ENCODE results near the gene SV2A. TPM values are rescaled to one million over a fixed set of nuclear protein-coding genes. Genes with fewer than 3 reads are reported as not detected.

SV2A gene
- total and polyA plus RNA-seq, 4 donors: 4.3 to 20.5 (median 14.9) TPM

- H3K27ac ChIP-seq (ENCODE audit: low read depth in 1 of 2, low read length in 2 of 2): peak within 1 kb of the TSS; percentile 52 to 78
- peak; percentile 74 for ATAC-seq (ENCODE audit: low FRiP score)
- H3K9me3 ChIP-seq (ENCODE audit: control insufficient read depth, low read length): no peaks in the 10 kb centered on the region
- H3K36me3 ChIP-seq (ENCODE audit: control insufficient read depth in 1 of 2, insufficient read depth in 2 of 2, low read length in 1 of 2): no peaks in the 10 kb centered on the region
- H3K4me3 ChIP-seq (ENCODE audit: low read length in 2 of 2): peak within 1 kb of the TSS; percentile 62 to 83
- intact Hi-C loops (cut with DNase I): no loop called here
- WGBS, 2 donors: 4 to 5% methylated on average over 18 of the region's 18 CpGs
- peaks cover 2 to 7% of the 10 kb centered on the region in 2 donors for H3K4me1 ChIP-seq (ENCODE audit: control insufficient read depth in 1 of 2, insufficient read depth in 2 of 2, low read length in 2 of 2)
- DNase-seq: no peak
- no peaks in the 10 kb centered on the region for H3K27me3 ChIP-seq (ENCODE audit: control insufficient read depth in 1 of 2, insufficient read depth in 2 of 2, low read length in 1 of 2)
Observed at GRCh38 chr1:149936170-149936991, 18.7 kb upstream of the SV2A start, which contains the start of gene MTMR11. TSS of gene MTMR11 (minus strand) at chr1:149936879. CDS start at chr1:149936647, 232 bp downstream.

GRCh38 chr1:149934356-149934755 is 16.7 kb upstream of the SV2A start:
- DNase-seq (no peak), ATAC-seq (ENCODE audit: low FRiP score) (no peak)
- Histone ChIP-seq H3K27me3 (ENCODE audit: control insufficient read depth in 1 of 2, insufficient read depth in 2 of 2, low read length in 1 of 2) (no peaks in the 10 kb centered on the region), H3K4me1 (ENCODE audit: control insufficient read depth in 1 of 2, insufficient read depth in 2 of 2, low read length in 2 of 2) (peaks cover 1 to 7% of the 10 kb centered on the region in 2 donors), H3K36me3 (ENCODE audit: control insufficient read depth in 1 of 2, insufficient read depth in 2 of 2, low read length in 1 of 2) (peaks cover 0 to 4% of the 10 kb centered on the region in 2 donors), H3K9me3 (ENCODE audit: control insufficient read depth, low read length) (no peaks in the 10 kb centered on the region), H3K27ac (ENCODE audit: low read depth in 1 of 2, low read length in 2 of 2) (no peak overlapping the region), H3K4me3 (ENCODE audit: low read length in 2 of 2) (no peak overlapping the region)
- intact Hi-C loops (cut with DNase I): no loop called here
- WGBS, 2 donors: 82 to 87% methylated on average over 2 of the region's 2 CpGs

- no peaks in the 10 kb centered on the region for H3K9me3 ChIP-seq (ENCODE audit: control insufficient read depth, low read length)
- intact Hi-C loops (cut with DNase I): no loop called here
- H3K36me3 ChIP-seq (ENCODE audit: control insufficient read depth in 1 of 2, insufficient read depth in 2 of 2, low read length in 1 of 2): peaks cover 0 to 4% of the 10 kb centered on the region in 2 donors
- 89 to 96% methylated on average over 4 of the region's 4 CpGs for WGBS, 2 donors
- no peak overlapping the region for H3K27ac ChIP-seq (ENCODE audit: low read depth in 1 of 2, low read length in 2 of 2)
- no peak overlapping the region for H3K4me3 ChIP-seq (ENCODE audit: low read length in 2 of 2)
- ATAC-seq (ENCODE audit: low FRiP score) (no peak), DNase-seq (no peak)
- peaks cover 0 to 7% of the 10 kb centered on the region in 2 donors for H3K4me1 ChIP-seq (ENCODE audit: control insufficient read depth in 1 of 2, insufficient read depth in 2 of 2, low read length in 2 of 2)
- H3K27me3 ChIP-seq (ENCODE audit: control insufficient read depth in 1 of 2, insufficient read depth in 2 of 2, low read length in 1 of 2): no peaks in the 10 kb centered on the region
Observed at GRCh38 chr1:149933208-149933607, 15.6 kb upstream of the SV2A start.

- 86 to 93% methylated on average over 8 of the region's 8 CpGs for WGBS, 2 donors
- Histone ChIP-seq H3K27me3 (ENCODE audit: control insufficient read depth in 1 of 2, insufficient read depth in 2 of 2, low read length in 1 of 2) (no peaks in the 10 kb centered on the region), H3K27ac (ENCODE audit: low read depth in 1 of 2, low read length in 2 of 2) (no peak overlapping the region), H3K9me3 (ENCODE audit: control insufficient read depth, low read length) (no peaks in the 10 kb centered on the region), H3K36me3 (ENCODE audit: control insufficient read depth in 1 of 2, insufficient read depth in 2 of 2, low read length in 1 of 2) (peaks cover 0 to 4% of the 10 kb centered on the region in 2 donors), H3K4me1 (ENCODE audit: control insufficient read depth in 1 of 2, insufficient read depth in 2 of 2, low read length in 2 of 2) (peaks cover 0 to 7% of the 10 kb centered on the region in 2 donors), H3K4me3 (ENCODE audit: low read length in 2 of 2) (no peak overlapping the region)
- intact Hi-C loops (cut with DNase I): no loop called here
- ATAC-seq (ENCODE audit: low FRiP score) (no peak), DNase-seq (no peak)
Observed at GRCh38 chr1:149932474-149932873, 14.8 kb upstream of the SV2A start.

GRCh38 chr1:149931212-149931790 is 13.7 kb upstream of the SV2A start:
- Histone ChIP-seq H3K27me3 (ENCODE audit: control insufficient read depth in 1 of 2, insufficient read depth in 2 of 2, low read length in 1 of 2) (no peaks in the 10 kb centered on the region), H3K4me1 (ENCODE audit: control insufficient read depth in 1 of 2, insufficient read depth in 2 of 2, low read length in 2 of 2) (peaks cover under 1 to 7% of the 10 kb centered on the region in 2 donors), H3K9me3 (ENCODE audit: control insufficient read depth, low read length) (no peaks in the 10 kb centered on the region), H3K4me3 (ENCODE audit: low read length in 2 of 2) (no peak overlapping the region), H3K36me3 (ENCODE audit: control insufficient read depth in 1 of 2, insufficient read depth in 2 of 2, low read length in 1 of 2) (peaks cover under 1 to 4% of the 10 kb centered on the region in 2 donors), H3K27ac (ENCODE audit: low read depth in 1 of 2, low read length in 2 of 2) (no peak overlapping the region)
- ATAC-seq (ENCODE audit: low FRiP score): no peak
- DNase-seq: no peak
- 84 to 85% methylated on average over 13 of the region's 13 CpGs for WGBS, 2 donors
- intact Hi-C loops (cut with DNase I): no loop called here

GRCh38 chr1:149929856-149930255 is 12.2 kb upstream of the SV2A start:
- intact Hi-C loops (cut with DNase I): loop anchor here in 1 of 2 donors (5.0 kb wide), 1 partner anchor 38 kb away; no protein-coding TSS in a partner anchor
- no peak for DNase-seq

GRCh38 chr1:149928401-149928724 is 10.7 kb upstream of the SV2A start:
- Histone ChIP-seq H3K4me1 (ENCODE audit: control insufficient read depth in 1 of 2, insufficient read depth in 2 of 2, low read length in 2 of 2) (peaks cover 0 to 3% of the 10 kb centered on the region in 2 donors), H3K27ac (ENCODE audit: low read depth in 1 of 2, low read length in 2 of 2) (peak overlapping the region; percentile 62 to 84), H3K27me3 (ENCODE audit: control insufficient read depth in 1 of 2, insufficient read depth in 2 of 2, low read length in 1 of 2) (no peaks in the 10 kb centered on the region), H3K9me3 (ENCODE audit: control insufficient read depth, low read length) (no peaks in the 10 kb centered on the region), H3K36me3 (ENCODE audit: control insufficient read depth in 1 of 2, insufficient read depth in 2 of 2, low read length in 1 of 2) (peaks cover 7 to 12% of the 10 kb centered on the region in 2 donors), H3K4me3 (ENCODE audit: low read length in 2 of 2) (peak overlapping the region in 1 of 2 donors; percentile 55)
- ATAC-seq (ENCODE audit: low FRiP score): no peak
- intact Hi-C loops (cut with DNase I): loop anchor here in 1 of 2 donors (5.0 kb wide), 1 partner anchor 36 kb away; no protein-coding TSS in a partner anchor
- no peak for DNase-seq
- 0% methylated on average over 1 of the region's 1 CpG for WGBS, 2 donors

More at GRCh38 chr1:149929856-149930255, 12.2 kb upstream of the SV2A start:
- no peak for ATAC-seq (ENCODE audit: low FRiP score)
- 81 to 85% methylated on average over 2 of the region's 2 CpGs for WGBS, 2 donors
- Histone ChIP-seq H3K9me3 (ENCODE audit: control insufficient read depth, low read length) (no peaks in the 10 kb centered on the region), H3K27ac (ENCODE audit: low read depth in 1 of 2, low read length in 2 of 2) (no peak overlapping the region), H3K36me3 (ENCODE audit: control insufficient read depth in 1 of 2, insufficient read depth in 2 of 2, low read length in 1 of 2) (peaks cover 1 to 8% of the 10 kb centered on the region in 2 donors), H3K27me3 (ENCODE audit: control insufficient read depth in 1 of 2, insufficient read depth in 2 of 2, low read length in 1 of 2) (no peaks in the 10 kb centered on the region), H3K4me3 (ENCODE audit: low read length in 2 of 2) (no peak overlapping the region), H3K4me1 (ENCODE audit: control insufficient read depth in 1 of 2, insufficient read depth in 2 of 2, low read length in 2 of 2) (peaks cover 0 to 3% of the 10 kb centered on the region in 2 donors)

- H3K9me3 ChIP-seq (ENCODE audit: control insufficient read depth, low read length): no peaks in the 10 kb centered on the region
- peak; percentile 97 for ATAC-seq (ENCODE audit: low FRiP score)
- WGBS, 2 donors: 0 to 1% methylated on average over 47 of the region's 47 CpGs
- peak; percentile 97 to 99 for DNase-seq
- H3K27ac ChIP-seq (ENCODE audit: low read depth in 1 of 2, low read length in 2 of 2): peak within 1 kb of the TSS; percentile 62 to 84
- H3K36me3 ChIP-seq (ENCODE audit: control insufficient read depth in 1 of 2, insufficient read depth in 2 of 2, low read length in 1 of 2): peaks cover 8 to 13% of the 10 kb centered on the region in 2 donors
- no peaks in the 10 kb centered on the region for H3K27me3 ChIP-seq (ENCODE audit: control insufficient read depth in 1 of 2, insufficient read depth in 2 of 2, low read length in 1 of 2)
- intact Hi-C loops (cut with DNase I): loop anchor here in 1 of 2 donors (5.0 kb wide), 1 partner anchor 35 kb away; no protein-coding TSS in a partner anchor
- H3K4me3 ChIP-seq (ENCODE audit: low read length in 2 of 2): peak within 1 kb of the TSS; percentile 76 to 92
- H3K4me1 ChIP-seq (ENCODE audit: control insufficient read depth in 1 of 2, insufficient read depth in 2 of 2, low read length in 2 of 2): peaks cover 0 to 3% of the 10 kb centered on the region in 2 donors
Observed at GRCh38 chr1:149927563-149928400, 10.1 kb upstream of the SV2A start, which contains the start of gene SF3B4. TSS of gene SF3B4 (minus strand) at chr1:149927803. CDS start at chr1:149927759, 44 bp downstream.

All from aorta (tissue), 5 donors.